ENCODE measurements around the gene RAD9A.
A peak's percentile ranks its signal among the peaks of the same experiment; 100 is the strongest.

The RAD9A gene

DNA sequence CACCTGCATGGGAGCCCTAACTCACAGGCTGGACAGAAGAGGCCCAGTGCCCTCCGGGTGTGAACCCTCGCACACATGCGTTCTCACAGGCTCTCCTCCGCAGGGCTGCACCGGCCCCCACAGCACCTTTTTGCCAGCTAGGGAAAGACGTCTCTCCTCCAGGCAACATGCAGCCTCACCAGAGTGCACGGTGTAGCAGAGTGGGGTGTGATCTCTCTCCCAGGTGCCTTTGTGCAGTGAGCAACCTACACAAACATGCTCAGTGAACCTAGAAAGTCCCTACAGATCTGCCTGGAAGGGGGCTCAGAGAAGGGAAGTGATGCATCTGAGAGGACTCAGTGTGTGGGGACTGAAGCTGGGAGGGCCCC, 20.0 kb downstream of the RAD9A start:
- Histone ChIP-seq H4K5ac (ENCODE audit: low read length) (no peak overlapping the region), H2BK5ac (ENCODE audit: low read length) (no peak overlapping the region), H2BK120ac (ENCODE audit: low read depth, low read length) (no peak overlapping the region), H4K8ac (ENCODE audit: low read depth, low read length) (no peak overlapping the region), H2BK15ac (replicated peaks; ENCODE audit: low read depth) (no peak overlapping the region), H3K27ac (ENCODE audit: low read depth, low read length) (no peak overlapping the region), H3K36me3 (ENCODE audit: control insufficient read depth, insufficient read depth, low read length) (no peaks in the 10 kb centered on the region), H3K79me1 (ENCODE audit: low read length) (no peaks in the 10 kb centered on the region), H3K4me2 (ENCODE audit: low read length) (no peak overlapping the region), H3K18ac (ENCODE audit: low read length) (no peak overlapping the region), H2AK5ac (ENCODE audit: low read length) (no peak overlapping the region), H3K79me2 (ENCODE audit: control insufficient read depth, insufficient read depth, low read length) (no peaks in the 10 kb centered on the region), H3K4me1 (ENCODE audit: control insufficient read depth, low read depth, low read length) (no peaks in the 10 kb centered on the region), H3K4me3 (ENCODE audit: low read length) (no peak overlapping the region), H3K9ac (ENCODE audit: low read length) (no peak overlapping the region), H3K27me3 (ENCODE audit: insufficient read depth, low read length, poor library complexity) (no peaks in the 10 kb centered on the region), H3K23ac (ENCODE audit: low read length) (no peak overlapping the region), H3K4ac (ENCODE audit: low read depth, low read length) (no peak overlapping the region), H3K56ac (ENCODE audit: low read length) (peak overlapping the region; percentile 25)
- WGBS (ENCODE audit: extremely low coverage, insufficient coverage, low lambda C conversion rate) = no CpG with 5 or more reads among the region's 7 CpGs
- no peak for DNase-seq

DNA sequence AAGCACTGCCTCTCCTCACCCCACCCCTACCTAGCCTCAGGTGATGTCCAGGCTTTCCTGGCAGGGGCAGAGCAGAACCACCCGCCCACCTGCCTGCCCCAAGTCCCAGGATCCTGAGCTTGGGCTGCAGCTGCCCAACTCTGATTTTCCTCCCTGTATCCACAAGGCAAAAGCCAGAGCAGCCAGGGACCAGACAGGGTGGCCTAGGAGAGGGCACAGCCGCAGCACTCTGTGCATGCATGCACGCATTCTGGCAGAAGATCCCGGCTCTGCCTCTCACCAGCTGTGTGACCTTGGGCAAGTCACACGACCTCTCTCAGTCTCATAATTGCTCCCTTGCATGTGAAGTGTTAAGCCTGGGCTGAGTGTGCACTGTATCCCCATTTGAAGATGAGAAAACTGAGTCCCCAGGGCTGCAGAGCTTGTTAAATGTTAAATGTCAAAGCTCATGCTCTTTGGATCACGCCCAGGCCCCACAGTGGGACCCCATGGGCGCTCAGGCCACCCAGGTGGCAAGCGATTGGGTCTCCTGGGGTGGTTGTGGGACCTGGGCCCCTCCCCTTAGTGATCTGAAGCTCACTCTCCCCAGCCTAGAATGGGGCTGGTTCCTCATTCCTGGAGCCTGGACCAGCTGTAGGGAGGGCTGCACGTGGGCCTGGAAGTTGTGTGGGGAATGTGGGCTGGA, 20.9 kb downstream of the RAD9A start:
- Histone ChIP-seq H4K8ac (ENCODE audit: low read depth, low read length) (no peak overlapping the region), H3K4ac (ENCODE audit: low read depth, low read length) (no peak overlapping the region), H3K56ac (ENCODE audit: low read length) (no peak overlapping the region), H3K36me3 (ENCODE audit: control insufficient read depth, insufficient read depth, low read length) (no peaks in the 10 kb centered on the region), H3K23ac (ENCODE audit: low read length) (no peak overlapping the region), H3K4me3 (ENCODE audit: low read length) (no peak overlapping the region), H2AK5ac (ENCODE audit: low read length) (no peak overlapping the region), H3K79me2 (ENCODE audit: control insufficient read depth, insufficient read depth, low read length) (no peaks in the 10 kb centered on the region), H3K27me3 (ENCODE audit: insufficient read depth, low read length, poor library complexity) (no peaks in the 10 kb centered on the region), H3K4me1 (ENCODE audit: control insufficient read depth, low read depth, low read length) (no peaks in the 10 kb centered on the region), H2BK15ac (replicated peaks; ENCODE audit: low read depth) (no peak overlapping the region), H3K79me1 (ENCODE audit: low read length) (no peaks in the 10 kb centered on the region), H3K4me2 (ENCODE audit: low read length) (no peak overlapping the region), H3K27ac (ENCODE audit: low read depth, low read length) (no peak overlapping the region), H4K5ac (ENCODE audit: low read length) (no peak overlapping the region), H2BK5ac (ENCODE audit: low read length) (no peak overlapping the region), H2BK120ac (ENCODE audit: low read depth, low read length) (no peak overlapping the region), H3K9ac (ENCODE audit: low read length) (no peak overlapping the region), H3K18ac (ENCODE audit: low read length) (no peak overlapping the region)
- no CpG with 5 or more reads among the region's 9 CpGs for WGBS (ENCODE audit: extremely low coverage, insufficient coverage, low lambda C conversion rate)
- no peak for DNase-seq

DNA sequence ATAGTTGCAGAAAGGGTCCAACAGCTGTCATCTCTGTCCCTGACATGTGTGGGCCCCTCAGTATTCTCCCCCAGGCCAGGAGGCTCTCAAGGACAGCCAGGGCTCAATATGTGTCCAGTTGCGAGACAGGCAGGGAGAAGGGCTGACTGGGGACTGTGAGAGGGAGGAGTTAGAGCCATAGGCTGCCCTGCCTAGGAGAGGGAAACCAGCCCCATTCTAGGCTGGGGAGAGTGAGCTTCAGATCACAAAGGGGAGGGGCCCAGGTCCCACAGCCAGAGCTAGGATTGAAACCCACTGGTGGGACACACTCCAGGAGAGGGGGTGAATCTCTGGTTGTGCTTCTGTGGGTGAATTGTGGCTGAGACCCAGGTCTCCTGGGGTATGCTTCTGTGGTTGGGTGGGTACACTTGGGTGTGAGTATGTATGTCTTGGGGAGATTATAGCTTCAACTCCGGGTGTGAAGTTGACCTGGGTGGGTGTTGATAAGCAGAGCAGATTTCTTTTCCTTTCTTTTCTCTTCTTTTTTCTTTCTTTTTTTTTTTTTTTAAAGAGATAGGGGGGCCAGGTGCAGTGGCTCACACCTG, 21.6 kb downstream of the RAD9A start:
- Histone ChIP-seq H3K79me2 (ENCODE audit: control insufficient read depth, insufficient read depth, low read length) (no peaks in the 10 kb centered on the region), H3K23ac (ENCODE audit: low read length) (no peak overlapping the region), H3K56ac (ENCODE audit: low read length) (no peak overlapping the region), H4K8ac (ENCODE audit: low read depth, low read length) (no peak overlapping the region), H3K27me3 (ENCODE audit: insufficient read depth, low read length, poor library complexity) (no peaks in the 10 kb centered on the region), H2AK5ac (ENCODE audit: low read length) (no peak overlapping the region), H2BK120ac (ENCODE audit: low read depth, low read length) (no peak overlapping the region), H2BK5ac (ENCODE audit: low read length) (no peak overlapping the region), H4K5ac (ENCODE audit: low read length) (no peak overlapping the region), H3K4me3 (ENCODE audit: low read length) (no peak overlapping the region), H3K36me3 (ENCODE audit: control insufficient read depth, insufficient read depth, low read length) (no peaks in the 10 kb centered on the region), H3K4ac (ENCODE audit: low read depth, low read length) (no peak overlapping the region), H2BK15ac (replicated peaks; ENCODE audit: low read depth) (no peak overlapping the region), H3K9ac (ENCODE audit: low read length) (no peak overlapping the region), H3K18ac (ENCODE audit: low read length) (no peak overlapping the region), H3K79me1 (ENCODE audit: low read length) (no peaks in the 10 kb centered on the region), H3K4me1 (ENCODE audit: control insufficient read depth, low read depth, low read length) (no peaks in the 10 kb centered on the region), H3K4me2 (ENCODE audit: low read length) (no peak overlapping the region), H3K27ac (ENCODE audit: low read depth, low read length) (no peak overlapping the region)
- no CpG with 5 or more reads among the region's 2 CpGs for WGBS (ENCODE audit: extremely low coverage, insufficient coverage, low lambda C conversion rate)
- no peak for DNase-seq

DNA sequence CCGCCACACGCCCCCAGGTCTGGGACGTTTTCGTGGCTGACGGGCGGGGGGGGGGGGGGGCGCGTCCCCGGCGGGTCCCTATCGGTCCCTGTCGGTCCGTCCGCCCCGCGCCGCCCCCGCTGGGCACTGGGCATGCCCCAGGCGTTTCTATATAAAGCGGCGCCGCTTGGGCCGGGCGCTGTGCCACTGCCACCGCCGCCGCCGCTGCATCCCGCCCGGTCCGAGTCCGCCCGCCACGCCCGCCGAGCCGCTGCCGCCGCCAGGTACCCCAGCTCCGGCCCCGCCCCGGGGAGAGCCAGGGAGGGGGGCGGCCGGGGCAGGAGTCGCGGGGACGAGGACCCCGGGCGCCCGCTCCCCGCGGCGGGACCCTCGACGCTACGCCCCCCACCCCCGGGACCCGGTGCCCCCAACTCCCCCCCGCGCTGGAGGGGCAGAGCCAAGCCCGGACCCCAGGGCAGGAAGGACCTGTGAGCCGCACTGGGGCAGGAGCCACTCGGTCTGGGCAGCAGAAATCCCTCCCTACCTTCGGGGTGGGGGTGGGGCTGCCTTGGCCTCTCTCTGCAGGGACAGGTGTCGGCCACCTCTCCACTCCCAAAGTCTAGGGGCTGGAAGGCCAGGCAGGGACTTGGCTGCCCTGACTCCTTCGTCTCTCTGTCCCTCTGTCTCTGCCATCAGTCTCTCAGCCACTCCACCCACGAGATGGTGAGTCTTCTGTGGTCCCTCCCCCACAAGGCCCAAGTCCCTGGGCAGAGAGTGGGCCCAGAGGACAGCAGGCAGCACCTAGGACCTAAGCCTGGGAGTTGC, 23.9 kb downstream of the RAD9A start, which contains the start of gene CARNS1:
CARNS1 (plus strand) TSS at position 178 of the 804 bp plus-strand sequence; CDS start at position 700, 522 bp downstream.
- Histone ChIP-seq H3K23ac (ENCODE audit: low read length) (no peak within 1 kb of the TSS), H2BK15ac (replicated peaks; ENCODE audit: low read depth) (no peak within 1 kb of the TSS), H3K4me2 (ENCODE audit: low read length) (peak within 1 kb of the TSS; percentile 28), H3K36me3 (ENCODE audit: control insufficient read depth, insufficient read depth, low read length) (no peaks in the 10 kb centered on the region), H2BK5ac (ENCODE audit: low read length) (no peak within 1 kb of the TSS), H2AK5ac (ENCODE audit: low read length) (no peak within 1 kb of the TSS), H3K56ac (ENCODE audit: low read length) (peak within 1 kb of the TSS; percentile 45), H3K4me3 (ENCODE audit: low read length) (no peak within 1 kb of the TSS), H3K79me2 (ENCODE audit: control insufficient read depth, insufficient read depth, low read length) (no peaks in the 10 kb centered on the region), H3K4me1 (ENCODE audit: control insufficient read depth, low read depth, low read length) (no peaks in the 10 kb centered on the region), H3K79me1 (ENCODE audit: low read length) (no peaks in the 10 kb centered on the region), H3K27ac (ENCODE audit: low read depth, low read length) (no peak within 1 kb of the TSS), H4K5ac (ENCODE audit: low read length) (no peak within 1 kb of the TSS), H3K27me3 (ENCODE audit: insufficient read depth, low read length, poor library complexity) (no peaks in the 10 kb centered on the region), H3K18ac (ENCODE audit: low read length) (peak within 1 kb of the TSS; percentile 52), H3K4ac (ENCODE audit: low read depth, low read length) (no peak within 1 kb of the TSS), H2BK120ac (ENCODE audit: low read depth, low read length) (no peak within 1 kb of the TSS), H3K9ac (ENCODE audit: low read length) (peak within 1 kb of the TSS; percentile 32), H4K8ac (ENCODE audit: low read depth, low read length) (no peak within 1 kb of the TSS)
- peak; percentile 45 for DNase-seq
- WGBS (ENCODE audit: extremely low coverage, insufficient coverage, low lambda C conversion rate) = no CpG with 5 or more reads among the region's 67 CpGs

DNA sequence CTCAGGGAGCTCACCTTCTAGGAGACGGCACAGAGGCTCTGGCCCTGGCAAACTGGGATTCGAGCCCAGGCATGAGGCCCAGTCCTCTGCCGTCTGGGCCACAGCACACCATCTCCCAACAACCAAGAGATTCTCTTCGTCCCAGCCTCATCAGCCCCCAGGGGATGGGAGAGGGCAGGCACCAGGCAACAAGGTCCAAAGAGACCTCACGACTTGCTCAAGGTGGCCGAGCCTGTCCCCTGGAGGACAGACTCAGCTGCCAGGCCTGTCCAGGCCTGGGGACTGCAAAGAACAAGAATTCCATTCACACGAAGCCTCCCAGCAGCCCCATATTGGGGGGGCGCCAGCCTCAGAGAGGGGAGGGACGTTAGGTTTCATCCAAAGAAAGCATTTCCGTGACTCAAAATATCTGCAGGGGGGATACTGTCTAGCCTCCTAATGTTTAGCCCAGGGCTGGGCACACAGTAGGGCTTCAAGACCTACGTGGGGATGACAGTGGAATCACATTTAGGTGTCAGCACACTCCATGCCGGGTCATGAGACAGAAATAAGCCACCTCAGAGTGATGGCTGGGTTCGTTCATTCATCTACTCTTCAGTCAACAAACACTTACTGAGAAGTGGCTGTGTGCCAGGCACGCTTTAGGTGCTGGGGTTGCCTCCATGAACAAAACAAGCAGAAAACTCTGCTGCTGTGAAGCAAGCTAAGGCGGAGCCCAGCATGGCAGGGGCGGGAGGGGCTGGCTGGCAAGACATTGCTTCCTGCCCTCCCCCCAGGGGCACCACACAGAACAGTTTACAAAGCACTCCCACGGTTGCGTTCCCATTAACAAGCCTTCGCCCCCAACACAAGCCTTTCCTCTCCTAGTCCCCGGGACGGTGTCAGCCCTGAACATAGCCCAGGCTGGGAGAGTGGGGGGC, 24.9 kb downstream of the RAD9A start:
- Histone ChIP-seq H4K5ac (ENCODE audit: low read length) (no peak overlapping the region), H3K4ac (ENCODE audit: low read depth, low read length) (no peak overlapping the region), H3K23ac (ENCODE audit: low read length) (no peak overlapping the region), H3K4me1 (ENCODE audit: control insufficient read depth, low read depth, low read length) (no peaks in the 10 kb centered on the region), H4K8ac (ENCODE audit: low read depth, low read length) (no peak overlapping the region), H3K36me3 (ENCODE audit: control insufficient read depth, insufficient read depth, low read length) (no peaks in the 10 kb centered on the region), H3K4me2 (ENCODE audit: low read length) (no peak overlapping the region), H2BK120ac (ENCODE audit: low read depth, low read length) (no peak overlapping the region), H2BK15ac (replicated peaks; ENCODE audit: low read depth) (no peak overlapping the region), H3K79me2 (ENCODE audit: control insufficient read depth, insufficient read depth, low read length) (no peaks in the 10 kb centered on the region), H3K27me3 (ENCODE audit: insufficient read depth, low read length, poor library complexity) (no peaks in the 10 kb centered on the region), H3K18ac (ENCODE audit: low read length) (no peak overlapping the region), H2AK5ac (ENCODE audit: low read length) (no peak overlapping the region), H3K27ac (ENCODE audit: low read depth, low read length) (no peak overlapping the region), H3K9ac (ENCODE audit: low read length) (no peak overlapping the region), H2BK5ac (ENCODE audit: low read length) (no peak overlapping the region), H3K56ac (ENCODE audit: low read length) (no peak overlapping the region), H3K4me3 (ENCODE audit: low read length) (no peak overlapping the region), H3K79me1 (ENCODE audit: low read length) (no peaks in the 10 kb centered on the region)
- WGBS (ENCODE audit: extremely low coverage, insufficient coverage, low lambda C conversion rate) = no CpG with 5 or more reads among the region's 21 CpGs
- peak; percentile 28 for DNase-seq
